Adrenal gland (tissue), 12 donors: ENCODE measurements around the gene ADGRL2. TPM values are rescaled to one million over a fixed set of nuclear protein-coding genes. Genes with fewer than 3 reads are reported as not detected.

ENCODE experiments used
- DNase-seq, 7 donors: peaks; one replicate each; pipeline ENCODE4 v3.0.0-alpha.2; 2019 to 2020
- H3K27ac ChIP-seq, 5 donors: fragments of 200-600 bp; sonication (generic) in 4 of 5; 1 replicate in 3 of 5; 2 replicates in 2 of 5; pipeline versions ENCODE4 v1.5.1 to v1.8.0; 2016 to 2020; ENCODE audit warnings: mild to moderate bottlenecking in 1 of 5
- H3K27me3 ChIP-seq: fragments of 200-600 bp; 2 replicates; pipeline ENCODE4 v1.8.0; 2021
- H3K36me3 ChIP-seq, 2 donors: fragments of 200-600 bp; replicated peaks in 1 of 2; 1 replicate in 1 of 2; 2 replicates in 1 of 2; pipeline versions ENCODE4 v1.5.1 to v1.8.0; 2018 to 2022
- H3K4me1 ChIP-seq, 2 donors: fragments of 200-600 bp; replicated peaks in 1 of 2; 1 replicate in 1 of 2; 2 replicates in 1 of 2; pipeline versions ENCODE4 v1.5.1 to v1.8.0; 2018 to 2021
- H3K4me3 ChIP-seq, 4 donors: fragments of 200-600 bp; sonication (generic) in 3 of 4; one replicate each; pipeline ENCODE4 v1.5.1; 2016 to 2018
- H3K9me3 ChIP-seq, 3 donors: fragments of 200-600 bp; sonication (generic) in 1 of 3; replicated peaks in 1 of 3; 1 replicate in 2 of 3; 2 replicates in 1 of 3; pipeline versions ENCODE4 v1.5.1 to v1.8.0; 2016 to 2021
- CTCF ChIP-seq, 6 experiments: fragments of 450-650 bp in 4 of 6; fragments of 200-600 bp in 2 of 6; sonication (generic) in 1 of 6; IDR thresholded peaks; 1 replicate in 5 of 6; 2 replicates in 1 of 6; pipeline versions ENCODE4 v1.5.1 to v1.8.0; 2016 to 2021; ENCODE audit warnings: antibody characterized with exemption in 6 of 6, mild to moderate bottlenecking in 2 of 6, moderate library complexity in 1 of 6
- POLR2A ChIP-seq, 2 donors: fragments of 450-650 bp; IDR thresholded peaks; one replicate each; pipeline ENCODE4 v1.6.1; 2017; ENCODE audit warnings: antibody characterized with exemption in 2 of 2, mild to moderate bottlenecking in 2 of 2, moderate library complexity in 1 of 2
- WGBS, 4 donors: extraction: QIAGEN DNeasy Blood & Tissue Kit in 2 of 4; methylation state at CpG; one replicate each; pipeline versions ENCODE4 v1.1.5 to v1.1.7; 2013 to 2017; 5-methylcytosine and 5-hydroxymethylcytosine counted together
- intact Hi-C, 2 donors: fragments of 100-400 bp; cut with DNase I; formaldehyde crosslinking; loops; one replicate each; pipeline versions ENCODE4 v1.14.1 to v1.15.0; 2022 to 2023
- polyA plus RNA-seq, 3 donors: library from polyadenylated mRNA; stranded (reverse); fragments of 200-250 nt in 2 of 3; fragments of 350-450 nt in 1 of 3; fragmentation: Illumina TruSeq in 1 of 3; extraction: RNeasy Lipid Tissue Mini Kit (QIAGEN cat#74804) in 1 of 3; gene quantifications; one replicate each; pipeline ENCODE4 v1.2.3, GENCODE V29; 2013 to 2014
- total RNA-seq, 9 donors: library from RNA; depleted of rRNA in 4 of 9; stranded (reverse); fragments of >200 nt in 4 of 9; fragments of 120-200 nt in 1 of 9; fragmentation: NEBNext Ultra II Directional in 1 of 9; extraction: Animal tissue kit (Norgen Biotek cat#: 25700) in 1 of 9; gene quantifications; one replicate each; pipeline versions ENCODE4 v1.1.0 to v1.2.4, GENCODE V29; 2013 to 2023
- donor health status: healthy with polysubstance abuse.
- donor health status: Bipolar disorder and iron deficiency.
- donor health status: DM: yes; HTN: yes; CAD: no.
- donor health status: DM: no; HTN: no; CAD: no.
- donor health status: DM: no; HTN: no; CAD: no.
- donor health status: DM: yes; HTN: yes; CAD: no.

ADGRL2 gene
- total and polyA plus RNA-seq, 12 donors: 24.2 to 170 (median 58.9) TPM

DNA sequence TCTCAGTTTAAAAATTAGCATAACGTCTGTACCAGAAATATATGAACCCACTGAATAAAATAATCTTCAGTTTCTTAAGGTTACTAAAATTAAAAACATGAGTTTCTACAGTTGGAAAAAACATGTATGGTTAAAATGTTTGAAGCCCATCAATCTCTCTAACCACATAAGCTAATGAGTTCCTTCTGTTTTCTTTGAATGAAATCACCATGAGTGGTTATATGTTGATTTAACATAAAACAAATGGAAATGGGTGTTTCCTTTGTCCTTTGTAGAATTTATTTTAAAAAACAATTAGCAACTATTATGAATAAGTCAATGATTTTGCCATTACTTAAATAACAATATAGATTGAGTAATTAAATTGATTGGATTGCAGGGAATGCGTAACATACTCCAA is 3.0 kb upstream of the ADGRL2 start:
- WGBS, 4 donors: 91 to 97% (median 94%) methylated on average over 2 of the region's 2 CpGs
- Histone ChIP-seq H3K4me1 (peaks cover 0 to 6% of the 10 kb centered on the region in 2 donors), H3K9me3 (peaks cover 0 to 5% (median 0%) of the 10 kb centered on the region in 3 donors), H3K27me3 (no peaks in the 10 kb centered on the region), H3K4me3 (no peak overlapping the region), H3K36me3 (no peaks in the 10 kb centered on the region), H3K27ac (no peak overlapping the region)
- no peak for DNase-seq
- no peak for TF ChIP-seq POLR2A (IDR thresholded peaks at IDR 0.05)
- TF ChIP-seq CTCF (IDR thresholded peaks at IDR 0.05): no peak
- intact Hi-C loops: no loop called here

DNA sequence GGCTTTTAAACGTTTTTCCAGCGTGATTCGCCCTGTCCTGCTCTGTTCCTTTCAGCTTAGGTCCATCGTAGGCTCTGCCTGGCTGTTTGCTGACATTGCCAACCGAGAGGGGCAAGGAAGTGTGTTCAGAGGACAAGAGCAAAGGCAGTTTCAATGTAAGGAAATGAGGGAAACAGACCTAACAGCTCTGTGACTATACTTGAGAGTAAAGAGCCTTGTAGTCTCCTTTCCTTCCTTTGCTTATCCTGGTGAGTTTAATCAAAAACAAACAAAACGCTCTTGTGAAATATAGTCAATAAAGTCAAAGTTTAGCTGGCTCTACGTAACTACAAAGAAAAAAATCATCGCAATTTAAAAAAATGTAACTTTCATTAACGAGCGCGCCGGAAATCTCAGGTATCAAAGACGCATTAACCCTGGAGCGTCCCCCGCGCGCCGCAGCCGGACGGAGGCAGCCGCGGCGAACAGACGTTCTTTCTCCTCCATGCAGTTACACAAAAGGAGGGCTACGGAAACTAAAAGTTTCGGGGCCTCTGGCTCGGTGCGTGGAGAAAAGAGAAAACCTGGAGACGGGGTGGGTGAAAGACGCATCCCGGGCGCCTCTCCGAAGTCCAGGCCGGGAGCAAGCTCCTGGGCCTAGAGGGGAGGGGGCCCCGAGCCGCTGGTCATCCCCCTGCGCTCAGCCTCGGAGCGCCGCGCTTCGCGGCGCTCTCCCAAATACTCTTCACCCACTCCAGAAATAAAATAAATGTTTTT is 617 bp upstream of the ADGRL2 start:
- Histone ChIP-seq H3K9me3 (peaks cover 0 to 5% (median 0%) of the 10 kb centered on the region in 3 donors), H3K27ac (peak overlapping the region; percentile 60 to 97 (median 89)), H3K27me3 (no peaks in the 10 kb centered on the region), H3K36me3 (no peaks in the 10 kb centered on the region), H3K4me3 (peak overlapping the region; percentile 53 to 88 (median 66)), H3K4me1 (peaks cover 9 to 16% of the 10 kb centered on the region in 2 donors)
- intact Hi-C loops: no loop called here
- WGBS, 4 donors: 1 to 4% (median 2%) methylated on average over 40 to 44 of the region's 44 CpGs
- peak; percentile 58 to 72 (median 62) for DNase-seq
- peak in 1 of 2 donors; percentile 66 for TF ChIP-seq POLR2A (IDR thresholded peaks at IDR 0.05)
- no peak for TF ChIP-seq CTCF (IDR thresholded peaks at IDR 0.05)

GRCh38 chr1:81801651-81802456 is 1.1 kb downstream of the ADGRL2 start:
- 0 to 2% (median 1%) methylated on average over 5 to 93 of the region's 93 CpGs for WGBS, 4 donors
- DNase-seq: peak; percentile 30 to 57 (median 36)
- TF ChIP-seq POLR2A (IDR thresholded peaks at IDR 0.05): no peak
- no peak for TF ChIP-seq CTCF (IDR thresholded peaks at IDR 0.05)
- H3K4me1 ChIP-seq: peaks cover 9 to 16% of the 10 kb centered on the region in 2 donors
- no peaks in the 10 kb centered on the region for H3K27me3 ChIP-seq
- H3K27ac ChIP-seq: peak overlapping the region; percentile 76 to 97 (median 89)
- no peaks in the 10 kb centered on the region for H3K36me3 ChIP-seq
- H3K4me3 ChIP-seq: peak overlapping the region; percentile 72 to 88 (median 80)
- peaks cover 0 to 5% (median 0%) of the 10 kb centered on the region in 3 donors for H3K9me3 ChIP-seq
- intact Hi-C loops: no loop called here

GRCh38 chr1:81802457-81802706 is 1.6 kb downstream of the ADGRL2 start:
- Histone ChIP-seq H3K4me3 (peak overlapping the region; percentile 41 to 88 (median 80)), H3K4me1 (peaks cover 9 to 19% of the 10 kb centered on the region in 2 donors), H3K36me3 (no peaks in the 10 kb centered on the region), H3K9me3 (peaks cover 0 to 4% (median 0%) of the 10 kb centered on the region in 3 donors), H3K27me3 (no peaks in the 10 kb centered on the region), H3K27ac (peak overlapping the region; percentile 48 to 97 (median 89))
- WGBS, 4 donors: 0 to 1% (median 0%) methylated on average over 3 to 17 of the region's 17 CpGs
- TF ChIP-seq POLR2A (IDR thresholded peaks at IDR 0.05) (no peak), CTCF (IDR thresholded peaks at IDR 0.05) (no peak)
- intact Hi-C loops: no loop called here
- DNase-seq: no peak
